Stimulated activated CD4-positive, alpha-beta T cell treated with anti-CD3 and anti-CD28 coated beads, Interleukin-4, amount 100 ng/mL, for 1 hour (primary cell): ENCODE results near the gene SOS2.

Experiments
- DNase-seq: peaks from one replicate; pipeline ENCODE4 v3.0.0-alpha.2; 2020

SOS2 gene

GRCh38 chr14:50231475-50232275 lies at the start of gene SOS2:
SOS2 (minus strand) TSS chr14:50231578; CDS start chr14:50231283, 295 bp downstream.
- peak; percentile 78 for DNase-seq

GRCh38 chr14:50272498-50272897 lies 41.1 kb upstream of the SOS2 start:
- DNase-seq, result no peak

- no peak for DNase-seq
Measured at GRCh38 chr14:50270932-50271331, 39.6 kb upstream of the SOS2 start.

GRCh38 chr14:50265029-50265428 lies 33.7 kb upstream of the SOS2 start:
- no peak for DNase-seq

- DNase-seq, result no peak
Measured at GRCh38 chr14:50263321-50263720, 31.9 kb upstream of the SOS2 start.

GRCh38 chr14:50262865-50263264 lies 31.5 kb upstream of the SOS2 start:
- DNase-seq, result no peak

- no peak for DNase-seq
Measured at GRCh38 chr14:50260511-50260910, 29.1 kb upstream of the SOS2 start.

- no peak for DNase-seq
Measured at GRCh38 chr14:50260072-50260471, 28.7 kb upstream of the SOS2 start.

- no peak for DNase-seq
Measured at GRCh38 chr14:50257732-50258131, 26.4 kb upstream of the SOS2 start.

GRCh38 chr14:50254248-50254647 lies 22.9 kb upstream of the SOS2 start:
- DNase-seq, result no peak

- no peak for DNase-seq
Measured at GRCh38 chr14:50249136-50249775, 17.9 kb upstream of the SOS2 start.

GRCh38 chr14:50247245-50247644 lies 15.9 kb upstream of the SOS2 start:
- DNase-seq, result no peak

GRCh38 chr14:50242566-50243310 lies 11.4 kb upstream of the SOS2 start:
- no peak for DNase-seq

GRCh38 chr14:50242096-50242495 lies 10.7 kb upstream of the SOS2 start:
- DNase-seq, result no peak

- no peak for DNase-seq
Measured at GRCh38 chr14:50237427-50237826, 6.0 kb upstream of the SOS2 start.

GRCh38 chr14:50233951-50234250 lies 2.5 kb upstream of the SOS2 start:
- no peak for DNase-seq

GRCh38 chr14:50233166-50233950 lies 2.0 kb upstream of the SOS2 start:
- peak; percentile 8 for DNase-seq

- no peak for DNase-seq
Measured at GRCh38 chr14:50232276-50232642, 881 bp upstream of the SOS2 start.

GRCh38 chr14:50230701-50231474 lies 490 bp downstream of the SOS2 start:
- DNase-seq, result peak; percentile 12

GRCh38 chr14:50230401-50230700 lies 1.0 kb downstream of the SOS2 start:
- DNase-seq, result no peak

GRCh38 chr14:50229681-50230080 lies 1.7 kb downstream of the SOS2 start:
- DNase-seq, result no peak

GRCh38 chr14:50228313-50228712 lies 3.1 kb downstream of the SOS2 start:
- no peak for DNase-seq

GRCh38 chr14:50225974-50226297 lies 5.4 kb downstream of the SOS2 start:
- DNase-seq, result no peak
